GM19372 (cell line): ENCODE data around the gene NELL1.

ENCODE experiments used
- ATAC-seq: cut with Tn5 transposase; IDR thresholded peaks from one replicate; pipeline ENCODE4 v1.9.1; 2021; ENCODE audit warnings: mild to moderate bottlenecking, low read depth, moderate library complexity; ENCODE audit not compliant: unreplicated experiment

The NELL1 gene

DNA sequence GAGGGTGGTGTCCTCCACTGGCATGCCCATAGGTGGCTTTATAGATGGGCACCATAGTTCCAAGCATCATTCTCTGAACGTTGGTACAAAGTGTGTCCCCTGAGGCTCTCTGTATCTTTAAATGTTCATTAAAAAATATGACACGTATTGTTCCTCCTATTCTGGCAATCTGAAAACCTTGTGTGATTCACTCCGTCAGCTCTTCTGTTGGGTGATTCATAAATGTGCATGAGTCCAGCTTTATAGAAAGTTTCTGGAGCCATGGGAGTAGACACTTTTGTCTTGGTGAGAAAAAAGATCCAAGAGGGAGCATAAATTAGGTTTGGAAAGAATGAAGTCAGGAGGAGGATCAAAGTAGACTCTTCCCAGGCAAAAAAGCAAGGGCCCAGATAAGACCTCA is 728.8 kb downstream of the NELL1 start:
- ATAC-seq: no peak

GRCh38 chr11:21401496-21401895 is 732.1 kb downstream of the NELL1 start:
- no peak for ATAC-seq

DNA sequence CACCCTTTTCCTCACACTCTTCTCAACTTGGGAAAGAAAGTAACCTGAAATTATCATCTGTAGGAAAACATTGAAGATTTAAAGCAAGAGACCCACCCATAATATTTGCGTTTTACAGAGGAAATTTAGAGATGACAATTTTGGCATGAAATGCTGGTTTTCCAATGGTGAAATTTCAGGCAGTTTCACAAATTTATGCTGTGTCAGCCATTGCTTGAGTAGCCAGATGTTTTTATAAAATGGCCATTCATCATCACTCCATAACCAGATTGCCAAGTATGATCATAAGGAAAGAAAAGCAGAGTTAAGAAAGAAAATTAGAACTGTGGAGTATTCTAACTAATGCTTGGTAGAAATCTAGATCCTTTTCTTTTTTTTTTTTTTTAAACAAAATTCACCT is 732.9 kb downstream of the NELL1 start:
- ATAC-seq: no peak

- no peak for ATAC-seq
Observed at GRCh38 chr11:21403069-21403468, 733.7 kb downstream of the NELL1 start.

- no peak for ATAC-seq
Observed at GRCh38 chr11:21405422-21405821, 736.0 kb downstream of the NELL1 start.

- ATAC-seq: no peak
Observed at GRCh38 chr11:21410513-21410912, 741.1 kb downstream of the NELL1 start.

- no peak for ATAC-seq
Observed at GRCh38 chr11:21411104-21411503, 741.7 kb downstream of the NELL1 start.

DNA sequence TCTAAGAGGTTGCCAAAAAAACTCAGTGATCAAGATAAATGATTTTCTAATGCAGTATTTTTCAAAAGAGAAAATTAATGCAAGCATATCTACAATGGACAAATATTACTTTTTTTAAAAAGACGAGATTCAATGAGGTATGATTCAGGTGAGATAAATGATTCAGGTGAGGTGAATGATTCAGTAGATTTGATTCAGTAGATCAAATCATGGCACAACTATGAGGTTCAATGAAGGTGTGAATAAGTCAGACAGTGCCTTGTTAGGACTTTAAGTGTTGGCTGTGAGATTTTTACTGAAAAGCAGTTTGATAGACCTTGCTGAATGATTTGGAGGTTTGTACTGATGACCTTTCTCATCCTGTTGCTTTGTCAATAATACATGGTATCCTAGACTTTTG is 742.2 kb downstream of the NELL1 start:
- ATAC-seq: no peak

DNA sequence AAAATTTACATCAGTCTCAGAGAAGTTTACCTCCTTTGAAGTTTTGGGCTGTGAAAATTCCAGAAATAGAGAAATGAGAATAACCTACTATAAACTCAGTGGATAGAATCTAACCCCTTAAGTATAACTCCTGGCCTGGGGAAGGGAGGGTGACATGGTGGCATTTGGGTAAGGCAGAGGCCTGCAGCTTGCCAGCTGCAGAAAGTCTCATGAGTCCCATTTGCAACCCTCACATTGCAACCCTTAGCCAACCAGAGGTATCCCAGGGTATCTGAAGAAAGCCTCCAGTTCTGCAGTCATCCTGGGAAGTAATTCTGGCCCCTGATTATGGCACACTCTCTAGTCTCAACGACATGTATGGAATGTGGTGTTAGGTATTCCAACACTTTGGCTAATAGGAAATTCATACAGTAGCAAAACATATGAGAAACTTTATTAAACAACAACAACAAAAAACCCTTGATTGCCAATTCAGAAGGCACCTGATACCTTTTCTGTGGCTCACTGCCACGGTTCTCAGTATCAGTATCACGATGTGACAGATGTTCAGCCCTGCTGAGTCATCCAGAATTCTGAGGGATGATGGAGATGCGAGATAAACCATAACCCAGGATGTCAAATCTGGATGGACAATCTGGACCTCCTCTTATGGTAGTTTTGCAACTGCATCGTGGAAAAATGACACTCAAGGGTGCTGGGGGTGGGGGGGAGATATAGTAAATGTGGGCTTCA is 743.4 kb downstream of the NELL1 start:
- no peak for ATAC-seq

GRCh38 chr11:21414953-21415352 is 745.6 kb downstream of the NELL1 start:
- no peak for ATAC-seq

- ATAC-seq: no peak
Observed at GRCh38 chr11:21415606-21416005, 746.2 kb downstream of the NELL1 start.

DNA sequence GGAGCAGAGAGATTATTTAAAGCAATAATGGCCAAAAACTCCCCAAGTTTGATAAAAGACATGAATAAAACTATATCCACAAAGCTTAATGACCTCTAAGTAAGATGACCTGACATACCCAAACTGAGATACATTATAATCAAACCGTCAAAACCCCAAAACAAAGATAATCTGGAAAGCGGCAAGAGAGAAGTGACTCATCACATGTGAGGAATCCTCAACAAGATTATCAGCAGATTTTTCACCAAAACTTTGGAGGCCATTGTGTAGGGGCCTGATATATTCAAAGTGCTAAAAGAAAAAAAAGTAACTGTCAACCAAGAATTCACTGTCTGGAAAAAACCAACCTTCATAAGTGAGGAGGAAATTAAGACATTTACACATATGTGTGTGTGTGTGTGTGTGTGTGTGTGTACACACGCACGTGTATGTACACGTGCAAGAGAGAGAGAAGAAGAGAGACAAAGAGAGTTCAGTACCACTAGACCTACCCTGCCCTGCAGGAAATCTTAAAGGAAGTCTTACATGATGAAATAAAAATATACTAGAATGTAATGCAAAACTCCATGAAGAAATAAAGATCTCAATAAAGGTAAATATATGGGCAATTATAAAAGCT is 752.4 kb downstream of the NELL1 start:
- ATAC-seq: no peak

- no peak for ATAC-seq
Observed at GRCh38 chr11:21426931-21427330, 757.5 kb downstream of the NELL1 start.

- no peak for ATAC-seq
Observed at GRCh38 chr11:21427726-21428125, 758.3 kb downstream of the NELL1 start.

DNA sequence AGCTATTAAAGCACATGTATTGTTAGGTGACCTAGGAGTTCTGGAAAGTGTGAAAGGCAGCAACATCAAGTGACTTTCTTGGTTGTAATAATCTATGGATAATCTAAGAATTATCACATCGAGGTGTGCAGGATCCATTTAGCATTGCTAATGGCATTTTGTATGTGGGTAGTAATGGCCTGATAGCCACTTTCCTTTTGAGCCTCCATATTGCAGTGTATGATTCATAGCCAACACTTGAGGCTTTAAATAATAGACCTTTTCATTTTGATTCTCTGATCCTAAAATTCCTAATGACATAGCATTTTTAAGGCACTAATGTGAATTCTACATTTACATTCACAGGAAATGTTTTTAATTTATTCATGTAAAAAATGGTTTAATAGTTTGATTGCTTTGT is 759.4 kb downstream of the NELL1 start:
- ATAC-seq: no peak

- no peak for ATAC-seq
Observed at GRCh38 chr11:21429401-21429800, 760.0 kb downstream of the NELL1 start.

GRCh38 chr11:21430537-21430936 is 761.2 kb downstream of the NELL1 start:
- ATAC-seq: no peak

DNA sequence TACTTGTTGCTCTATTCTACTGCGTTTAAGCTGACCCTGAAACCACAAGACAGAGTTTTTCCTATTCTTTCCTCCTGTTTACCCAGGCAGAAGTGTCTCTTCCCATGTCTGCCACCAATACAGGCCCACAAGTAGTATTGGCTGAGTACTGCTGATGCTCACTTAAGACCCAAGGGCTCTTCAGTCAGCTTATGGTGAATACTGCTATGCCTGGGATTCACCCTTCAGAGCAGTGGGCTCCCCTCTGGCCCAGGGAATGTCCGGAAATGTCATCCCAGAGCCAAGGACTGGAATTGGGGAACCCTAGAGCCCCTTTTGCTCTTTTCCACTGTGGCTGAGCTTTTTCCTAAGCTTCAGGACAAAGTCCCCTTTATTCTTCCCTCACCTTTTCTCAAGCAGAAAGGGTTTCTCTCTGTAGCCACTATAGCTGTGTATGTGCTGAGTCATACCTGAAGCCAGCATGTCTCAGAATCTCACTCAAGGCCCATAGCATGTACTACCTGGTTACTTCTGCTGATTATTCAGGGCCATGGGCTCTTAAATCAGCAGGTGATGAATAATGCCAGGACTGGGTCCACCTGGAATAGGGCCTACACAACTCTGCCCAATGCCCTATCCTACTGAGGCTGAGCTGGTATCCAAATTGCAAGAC is 777.7 kb downstream of the NELL1 start:
- no peak for ATAC-seq

DNA sequence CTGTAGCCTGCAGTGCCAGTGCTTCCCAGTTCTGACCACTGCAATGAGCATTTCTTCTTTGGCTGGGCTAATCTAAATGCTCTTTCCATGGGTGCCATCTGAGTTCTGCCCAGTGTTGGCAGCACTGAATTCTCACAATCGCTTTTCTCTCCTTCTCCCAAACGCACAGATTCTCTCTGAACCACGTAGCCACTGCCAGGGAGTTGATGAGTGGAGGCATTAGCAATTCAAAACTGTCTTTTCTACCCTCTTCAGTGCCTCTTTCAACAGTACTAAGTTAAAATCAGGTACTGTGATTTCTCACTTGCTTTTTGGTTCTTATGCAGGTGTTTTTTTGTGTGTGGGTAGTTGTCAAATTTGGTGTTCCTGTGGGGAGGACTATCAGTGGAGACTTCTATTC is 778.5 kb downstream of the NELL1 start:
- ATAC-seq: no peak

DNA sequence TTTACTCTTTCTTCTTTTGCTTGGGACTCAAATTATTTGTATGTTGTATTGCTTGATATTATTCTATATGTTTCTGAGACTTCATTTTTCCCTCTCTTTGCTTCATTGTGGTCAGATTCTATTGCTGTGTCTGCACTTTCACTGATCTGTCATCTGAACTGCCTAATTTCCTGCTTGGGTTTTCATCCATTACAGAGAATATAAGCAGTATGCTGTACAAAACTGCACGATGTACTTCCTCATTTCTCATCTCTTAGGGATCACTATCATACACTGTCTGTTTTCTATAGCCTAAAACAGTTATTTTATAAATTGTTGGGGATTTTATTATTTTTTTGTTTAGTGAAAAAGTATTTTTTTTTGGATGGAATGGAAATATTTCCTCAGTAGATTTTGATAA is 786.8 kb downstream of the NELL1 start:
- no peak for ATAC-seq

- no peak for ATAC-seq
Observed at GRCh38 chr11:21460082-21460481, 790.7 kb downstream of the NELL1 start.

GRCh38 chr11:21461701-21462100 is 792.3 kb downstream of the NELL1 start:
- no peak for ATAC-seq
